Tibial nerve (tissue), 4 donors: ENCODE data around the gene FMN1.

Source experiments
- CTCF ChIP-seq, 5 experiments: fragments of 200-600 bp in 3 of 5; fragments of 450-650 bp in 2 of 5; sonication (generic) in 3 of 5; IDR thresholded peaks; one replicate each; pipeline ENCODE4 v1.5.1; 2016 to 2019; ENCODE audit warnings: antibody characterized with exemption in 5 of 5, mild to moderate bottlenecking in 3 of 5, moderate library complexity in 2 of 5
- EP300 ChIP-seq, 2 donors: sonication (generic); formaldehyde crosslinking; IDR thresholded peaks; one replicate each; pipeline ENCODE4 v1.6.1; 2017; ENCODE audit warnings: antibody characterized with exemption in 2 of 2, mild to moderate bottlenecking in 1 of 2
- POLR2A ChIP-seq, 2 donors: fragments of 450-650 bp; IDR thresholded peaks; one replicate each; pipeline ENCODE4 v1.6.1; 2017; ENCODE audit warnings: antibody characterized with exemption in 2 of 2, mild to moderate bottlenecking in 2 of 2, moderate library complexity in 2 of 2

- no peak for TF ChIP-seq CTCF (IDR thresholded peaks at IDR 0.05)
- TF ChIP-seq POLR2A (IDR thresholded peaks at IDR 0.05), result no peak
- no peak for TF ChIP-seq EP300 (IDR thresholded peaks at IDR 0.05)
These were observed 392.1 kb downstream of the FMN1 start for GRCh38 chr15:32802286-32802936.
